Mucosa of descending colon (tissue), 3 donors: ENCODE data around the gene SET. TPM values are rescaled to one million over a fixed set of nuclear protein-coding genes. Genes with fewer than 3 reads are reported as not detected.
A peak's percentile ranks its signal among the peaks of the same experiment; 100 is the strongest.

ENCODE experiments used
- ATAC-seq: fragments of 200-7000 bp; cut with Tn5 transposase; one replicate; pipeline ENCODE4 v1.9.1; 2020; ENCODE audit warnings: mild to moderate bottlenecking, moderate library complexity
- DNase-seq, 3 donors: peaks; one replicate each; pipeline ENCODE4 v3.0.0-alpha.2; 2020
- H3K36me3 ChIP-seq: fragments of 200-600 bp; one replicate; pipeline ENCODE4 v1.8.0; 2021; ENCODE audit warnings: low read depth, mild to moderate bottlenecking
- H3K4me1 ChIP-seq: fragments of 200-600 bp; one replicate; pipeline ENCODE4 v1.8.0; 2021; ENCODE audit warnings: low read depth, mild to moderate bottlenecking
- H3K4me3 ChIP-seq: fragments of 200-600 bp; one replicate; pipeline ENCODE4 v1.8.0; 2021; ENCODE audit warnings: mild to moderate bottlenecking
- H3K9me3 ChIP-seq: fragments of 200-600 bp; one replicate; pipeline ENCODE4 v1.8.0; 2021; ENCODE audit warnings: mild to moderate bottlenecking
- CTCF ChIP-seq: fragments of 200-600 bp; IDR thresholded peaks from one replicate; pipeline ENCODE4 v1.8.0; 2022; ENCODE audit warnings: antibody characterized with exemption, mild to moderate bottlenecking
- intact Hi-C, 2 donors: fragments of 100-400 bp; cut with DNase I in 1 of 2; cut with micrococcal nuclease in 1 of 2; formaldehyde crosslinking; loops; one replicate each; pipeline versions ENCODE4 v1.11.0 to v1.11.1; 2022; cut with DNase I, micrococcal nuclease
- total RNA-seq, 3 donors: library from RNA; stranded (reverse); fragmentation: NEBNext Ultra II Directional in 2 of 3; extraction: Animal tissue kit (Norgen Biotek cat#: 25700) in 2 of 3; gene quantifications; one replicate each; pipeline versions ENCODE4 v1.2.1 to v1.2.4, GENCODE V29; 2021 to 2023
- donor health status: DM: no; HTN: no; CAD: no; lungs with moderate emphysema.
- donor health status: DM: no; HTN: no; CAD: no.
- donor health status: DM: no; HTN: yes; CAD: no.

The SET gene
- total RNA-seq, 3 donors from 2014 or later, result 174 to 272 (median 212) TPM

GRCh38 chr9:128705051-128705965 is 16.3 kb downstream of the SET start:
- no peak for ATAC-seq
- intact Hi-C loops, result no loop called here
- Histone ChIP-seq H3K4me1 (peaks cover 4% of the 10 kb centered on the region), H3K36me3 (no peaks in the 10 kb centered on the region), H3K9me3 (no peaks in the 10 kb centered on the region), H3K4me3 (no peak overlapping the region)
- TF ChIP-seq CTCF, result no peak
- DNase-seq, result peak in 2 of 3 donors; percentile 19 to 37

GRCh38 chr9:128706045-128706444 is 17.0 kb downstream of the SET start:
- DNase-seq, result no peak
- peaks cover 4% of the 10 kb centered on the region for H3K4me1 ChIP-seq
- no peak for ATAC-seq
- no peaks in the 10 kb centered on the region for H3K36me3 ChIP-seq
- no peak overlapping the region for H3K4me3 ChIP-seq
- H3K9me3 ChIP-seq, result no peaks in the 10 kb centered on the region
- intact Hi-C loops, result no loop called here
- no peak for TF ChIP-seq CTCF

GRCh38 chr9:128706671-128707381 is 17.8 kb downstream of the SET start:
- no peak for ATAC-seq
- peak in 2 of 3 donors; percentile 22 to 38 for DNase-seq
- Histone ChIP-seq H3K9me3 (no peaks in the 10 kb centered on the region), H3K4me3 (no peak overlapping the region), H3K4me1 (peaks cover 1% of the 10 kb centered on the region), H3K36me3 (no peaks in the 10 kb centered on the region)
- TF ChIP-seq CTCF, result no peak
- intact Hi-C loops, result no loop called here

DNA sequence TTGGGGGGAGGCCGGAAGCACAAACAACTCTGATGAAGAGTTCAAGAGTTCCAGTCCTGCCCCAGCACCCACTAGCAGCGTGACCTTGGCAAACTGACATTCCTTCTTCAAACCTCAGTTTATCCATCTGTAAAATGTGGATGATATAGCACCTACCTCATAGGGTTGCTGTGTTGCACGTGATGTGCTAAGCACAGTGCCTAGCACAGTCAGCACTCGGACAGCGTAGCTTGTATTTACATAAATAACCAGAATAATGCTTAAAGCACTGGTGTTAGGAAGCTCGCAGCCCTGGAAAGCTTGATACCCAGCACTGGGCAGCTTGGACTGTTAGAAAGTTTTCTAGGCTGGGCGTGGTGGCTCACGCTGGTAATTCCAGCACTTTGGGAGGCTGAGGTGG is 18.4 kb downstream of the SET start:
- no peaks in the 10 kb centered on the region for H3K36me3 ChIP-seq
- ATAC-seq (no peak), DNase-seq (no peak)
- TF ChIP-seq CTCF, result no peak
- no peak overlapping the region for H3K4me3 ChIP-seq
- intact Hi-C loops, result no loop called here
- H3K4me1 ChIP-seq, result no peaks in the 10 kb centered on the region
- no peaks in the 10 kb centered on the region for H3K9me3 ChIP-seq

DNA sequence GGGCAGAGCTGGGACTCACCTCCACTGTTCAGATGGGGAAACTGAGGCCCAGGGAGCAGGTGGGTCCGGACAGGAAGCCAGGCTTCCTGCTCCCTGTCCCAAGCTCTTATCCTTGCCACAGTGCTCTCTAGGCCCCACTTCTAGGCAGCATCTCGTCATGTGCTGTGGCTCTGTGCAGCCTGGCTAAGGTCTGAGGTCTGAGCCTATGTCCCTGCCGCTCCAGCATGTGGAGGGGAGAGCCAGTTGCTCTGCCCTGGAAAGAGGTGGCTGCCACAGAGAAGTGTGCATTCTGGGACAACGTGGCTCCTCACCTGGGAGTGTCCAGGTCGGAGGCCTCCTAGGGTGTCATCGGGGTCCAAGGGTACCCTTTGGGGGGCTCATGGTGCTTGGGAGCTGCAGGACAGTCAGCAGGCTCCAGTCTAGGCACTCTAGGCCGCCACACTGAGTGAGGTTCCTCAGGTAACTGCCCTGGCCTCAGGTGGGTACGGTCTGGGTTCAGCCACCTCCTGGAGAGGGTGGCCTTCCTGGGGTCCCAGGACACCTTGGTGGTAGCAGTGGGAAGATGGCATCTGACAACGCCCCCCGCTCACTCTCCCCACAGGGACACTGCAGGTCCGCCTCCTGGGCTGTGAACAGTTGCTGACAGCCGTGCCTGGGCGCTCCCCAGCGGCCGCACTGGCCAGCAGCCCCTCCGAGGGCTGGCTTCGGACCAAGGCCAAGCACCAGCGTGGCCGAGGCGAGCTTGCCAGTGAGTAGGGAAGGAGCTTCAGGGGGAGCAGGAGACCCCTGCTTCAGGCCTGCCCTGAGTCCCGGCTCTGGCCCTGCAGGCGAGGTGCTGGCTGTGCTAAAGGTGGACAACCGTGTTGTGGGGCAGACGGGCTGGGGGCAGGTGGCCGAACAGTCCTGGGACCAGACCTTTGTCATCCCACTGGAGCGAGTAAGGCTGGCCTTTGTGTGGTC is 23.7 kb downstream of the SET start:
- H3K9me3 ChIP-seq, result no peaks in the 10 kb centered on the region
- ATAC-seq (peak; percentile 22), DNase-seq (peak in 2 of 3 donors; percentile 17 to 33)
- intact Hi-C loops, result no loop called here
- H3K36me3 ChIP-seq, result no peaks in the 10 kb centered on the region
- no peak overlapping the region for H3K4me3 ChIP-seq
- H3K4me1 ChIP-seq, result no peaks in the 10 kb centered on the region
- no peak for TF ChIP-seq CTCF
